HG02884 (cell line): ENCODE measurements around the gene GMPR2.
"Not testable (repeated sequence)": the region's sequence is repeated elsewhere in the genome, so short reads cannot be mapped to it uniquely, and the experiment has no call there.

ENCODE experiments used
- ATAC-seq: cut with Tn5 transposase; IDR thresholded peaks from one replicate; pipeline ENCODE4 v1.9.1; 2021; ENCODE audit warnings: mild to moderate bottlenecking, moderate library complexity; ENCODE audit not compliant: unreplicated experiment

GMPR2 gene

GRCh38 chr14:24198814-24199524 lies 33.8 kb upstream of the GMPR2 start:
- no peak for ATAC-seq

GRCh38 chr14:24202538-24202937 lies 30.2 kb upstream of the GMPR2 start:
- ATAC-seq: not testable (repeated sequence)

- ATAC-seq: not testable (repeated sequence)
These were observed 29.4 kb upstream of the GMPR2 start for GRCh38 chr14:24203249-24203886.

- no peak for ATAC-seq
These were observed 28.3 kb upstream of the GMPR2 start for GRCh38 chr14:24204163-24205146.

- no peak for ATAC-seq
These were observed 26.2 kb upstream of the GMPR2 start for GRCh38 chr14:24206260-24207103.

GRCh38 chr14:24207104-24207551 lies 25.6 kb upstream of the GMPR2 start:
- no peak for ATAC-seq

GRCh38 chr14:24207625-24208024 lies 25.1 kb upstream of the GMPR2 start:
- no peak for ATAC-seq

GRCh38 chr14:24211311-24211710 lies 21.4 kb upstream of the GMPR2 start:
- ATAC-seq: no peak

GRCh38 chr14:24212924-24213865 lies 19.5 kb upstream of the GMPR2 start, which contains the start of gene CHMP4A:
CHMP4A (minus strand) TSS chr14:24213488; CDS start chr14:24213439, 49 bp downstream.
- peak; percentile 71 for ATAC-seq

GRCh38 chr14:24213866-24214662 lies 18.7 kb upstream of the GMPR2 start:
- ATAC-seq: no peak

- ATAC-seq: peak; percentile 55
These were observed 17.0 kb upstream of the GMPR2 start, which contains the start of gene MDP1 for GRCh38 chr14:24215495-24216344. MDP1 (minus strand) TSS chr14:24216066; CDS start chr14:24215955, 111 bp downstream.

GRCh38 chr14:24216345-24216699 lies 16.4 kb upstream of the GMPR2 start:
- ATAC-seq: no peak

GRCh38 chr14:24216876-24217275 lies 15.9 kb upstream of the GMPR2 start:
- not testable (repeated sequence) for ATAC-seq

- no peak for ATAC-seq
These were observed 13.6 kb upstream of the GMPR2 start for GRCh38 chr14:24219080-24219479.

- no peak for ATAC-seq
These were observed 13.2 kb upstream of the GMPR2 start for GRCh38 chr14:24219521-24219920.

- not testable (repeated sequence) for ATAC-seq
These were observed 9.7 kb upstream of the GMPR2 start for GRCh38 chr14:24222987-24223386.

GRCh38 chr14:24224618-24225071 lies 8.1 kb upstream of the GMPR2 start:
- no peak for ATAC-seq
